BLaER1 treated with 17β-estradiol and CSF1 and Interleukin-3, amounts not matched to agents 10 nM and 100 nM (cell line): ENCODE data around the gene C16orf90.

Experiments
- H3K27ac ChIP-seq, 11 experiments: shearing (Covaris generic); formaldehyde crosslinking; 2 replicates each; pipeline ENCODE4 v1.8.1; 2022
- H3K27me3 ChIP-seq, 11 experiments: shearing (Covaris generic); formaldehyde crosslinking; 2 replicates each; pipeline ENCODE4 v1.8.1; 2022
- H3K36me3 ChIP-seq, 11 experiments: shearing (Covaris generic); formaldehyde crosslinking; 2 replicates each; pipeline ENCODE4 v1.8.1; 2022
- H3K4me1 ChIP-seq, 10 experiments: shearing (Covaris generic); formaldehyde crosslinking; 2 replicates each; pipeline ENCODE4 v1.8.1; 2022
- H3K4me2 ChIP-seq, 11 experiments: shearing (Covaris generic); formaldehyde crosslinking; 2 replicates each; pipeline ENCODE4 v1.8.1; 2022
- H3K4me3 ChIP-seq, 10 experiments: shearing (Covaris generic); formaldehyde crosslinking; 2 replicates each; pipeline ENCODE4 v1.8.1; 2022
- H3K9ac ChIP-seq, 11 experiments: shearing (Covaris generic); formaldehyde crosslinking; 2 replicates each; pipeline ENCODE4 v1.8.1; 2022
- H3K9me3 ChIP-seq, 11 experiments: shearing (Covaris generic); formaldehyde crosslinking; replicated peaks in 1 of 11; 2 replicates each; pipeline ENCODE4 v1.8.1; 2022
- H4K20me1 ChIP-seq, 11 experiments: shearing (Covaris generic); formaldehyde crosslinking; 2 replicates each; pipeline ENCODE4 v1.8.1; 2022
- Cebpa-rat ChIP-seq, 11 experiments: shearing (Covaris generic); IDR thresholded peaks; 2 replicates each; pipeline ENCODE4 v1.8.1; 2022

The C16orf90 gene

DNA sequence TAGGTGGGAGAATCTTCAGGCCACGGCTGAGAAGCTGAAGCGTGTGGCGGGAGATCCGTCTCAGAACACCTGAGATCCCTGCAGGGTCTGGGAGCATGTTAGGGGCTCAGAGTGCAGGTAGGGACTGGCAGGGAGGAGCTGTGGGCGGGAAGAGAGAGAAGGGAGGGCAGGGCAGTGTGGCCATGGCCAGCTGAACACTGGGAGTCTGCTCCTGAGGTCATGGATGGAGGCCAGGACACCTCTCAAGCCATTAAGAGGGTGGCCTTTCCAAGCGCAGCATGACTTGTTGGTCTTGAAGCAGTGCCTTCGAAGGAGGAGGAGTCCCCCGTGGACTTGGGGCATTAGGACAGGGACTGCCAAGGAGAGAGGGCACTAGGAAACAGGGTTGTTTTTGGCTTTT is 28.1 kb downstream of the C16orf90 start:
- Histone ChIP-seq H3K36me3 (peaks cover 74 to 96% (median 90%) of the 10 kb centered on the region in 11 experiments), H4K20me1 (peaks cover 60 to 100% (median 100%) of the 10 kb centered on the region in 11 experiments), H3K4me1 (peaks cover 12 to 37% (median 26%) of the 10 kb centered on the region in 10 experiments), H3K27me3 (no peaks in the 10 kb centered on the region), H3K9me3 (peaks cover 25 to 88% (median 40%) of the 10 kb centered on the region in 11 experiments; a peak in 21 of 22 replicates), H3K4me3 (no peak overlapping the region), H3K27ac (no peak overlapping the region), H3K4me2 (peak overlapping the region in 5 of 11 experiments; percentile 1 to 34 (median 18); a peak in 7 of 22 replicates), H3K9ac (no peak overlapping the region)
- no peak for TF ChIP-seq Cebpa-rat (IDR thresholded peaks at IDR 0.05)

GRCh38 chr16:3465911-3466584 is 29.2 kb downstream of the C16orf90 start:
- Histone ChIP-seq H3K9me3 (peaks cover 13 to 77% (median 30%) of the 10 kb centered on the region in 11 experiments; a peak in 20 of 22 replicates), H3K4me2 (no peak overlapping the region), H4K20me1 (peaks cover 71 to 100% (median 100%) of the 10 kb centered on the region in 11 experiments), H3K4me3 (no peak overlapping the region), H3K27ac (no peak overlapping the region), H3K36me3 (peaks cover 63 to 92% (median 84%) of the 10 kb centered on the region in 11 experiments), H3K4me1 (peaks cover 17 to 47% (median 34%) of the 10 kb centered on the region in 10 experiments), H3K27me3 (no peaks in the 10 kb centered on the region), H3K9ac (no peak overlapping the region)
- no peak for TF ChIP-seq Cebpa-rat (IDR thresholded peaks at IDR 0.05)

DNA sequence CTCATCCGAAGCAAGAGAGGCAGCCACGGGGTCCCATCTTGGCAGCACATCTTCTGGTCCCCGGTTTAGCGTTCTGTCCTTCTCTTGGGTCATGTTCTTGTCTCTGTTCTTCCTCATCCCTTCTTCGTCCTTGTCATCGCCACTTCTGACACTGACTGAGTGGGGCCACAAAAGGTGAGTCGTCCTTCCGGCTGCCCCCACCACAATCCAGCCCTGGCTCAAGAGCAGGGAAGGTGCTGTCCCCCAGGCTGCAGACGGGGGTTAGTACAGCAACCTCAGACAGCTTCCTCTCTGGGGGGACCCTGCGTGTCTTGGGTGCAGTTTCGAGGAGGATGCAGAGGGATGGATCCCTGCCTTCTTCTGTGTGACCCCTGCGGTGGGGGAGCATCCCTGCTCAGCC is 30.0 kb downstream of the C16orf90 start:
- peaks cover 22 to 55% (median 41%) of the 10 kb centered on the region in 10 experiments for H3K4me1 ChIP-seq
- no peak overlapping the region for H3K27ac ChIP-seq
- H3K4me3 ChIP-seq: no peak overlapping the region
- no peak for TF ChIP-seq Cebpa-rat (IDR thresholded peaks at IDR 0.05)
- H3K9me3 ChIP-seq: peaks cover 6 to 70% (median 22%) of the 10 kb centered on the region in 11 experiments; a peak in 20 of 22 replicates
- no peak overlapping the region for H3K9ac ChIP-seq
- H4K20me1 ChIP-seq: peaks cover 73 to 100% (median 100%) of the 10 kb centered on the region in 11 experiments
- H3K4me2 ChIP-seq: no peak overlapping the region; a peak in 1 of 22 replicates
- H3K36me3 ChIP-seq: peaks cover 56 to 92% (median 80%) of the 10 kb centered on the region in 11 experiments
- H3K27me3 ChIP-seq: no peaks in the 10 kb centered on the region

DNA sequence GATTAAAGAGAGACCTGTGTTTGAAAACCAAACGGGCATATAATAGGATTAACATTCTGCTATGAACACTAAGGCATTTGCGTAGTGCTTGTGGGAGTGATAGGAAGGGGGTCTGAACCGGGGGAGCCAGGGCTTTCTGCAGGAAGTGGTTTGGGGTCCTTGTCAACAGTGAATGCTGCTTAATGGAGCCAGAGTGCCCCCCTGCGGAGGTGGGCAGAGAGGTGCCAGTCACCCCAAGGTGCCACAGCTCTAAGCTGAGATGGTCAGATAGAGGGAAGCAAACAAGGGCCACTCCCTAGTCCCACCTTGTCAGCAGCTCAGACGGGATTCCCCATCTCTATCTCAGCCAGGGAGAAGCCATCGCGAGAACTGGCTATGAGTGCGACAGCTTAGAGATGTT is 34.1 kb downstream of the C16orf90 start:
- Histone ChIP-seq H3K4me1 (peaks cover 51 to 70% (median 58%) of the 10 kb centered on the region in 10 experiments), H4K20me1 (peaks cover 49 to 80% (median 75%) of the 10 kb centered on the region in 11 experiments), H3K9ac (peak overlapping the region in 4 of 11 experiments; percentile 17 to 38 (median 32); a peak in 2 of 22 replicates), H3K36me3 (peaks cover 15 to 52% (median 39%) of the 10 kb centered on the region in 11 experiments), H3K27me3 (no peaks in the 10 kb centered on the region), H3K27ac (no peak overlapping the region; a peak in 1 of 22 replicates), H3K4me3 (no peak overlapping the region), H3K4me2 (peak overlapping the region; percentile 11 to 98 (median 93); a peak in 20 of 22 replicates), H3K9me3 (peaks cover 0 to 33% (median 10%) of the 10 kb centered on the region in 11 experiments; a peak in 11 of 22 replicates)
- no peak for TF ChIP-seq Cebpa-rat (IDR thresholded peaks at IDR 0.05)

DNA sequence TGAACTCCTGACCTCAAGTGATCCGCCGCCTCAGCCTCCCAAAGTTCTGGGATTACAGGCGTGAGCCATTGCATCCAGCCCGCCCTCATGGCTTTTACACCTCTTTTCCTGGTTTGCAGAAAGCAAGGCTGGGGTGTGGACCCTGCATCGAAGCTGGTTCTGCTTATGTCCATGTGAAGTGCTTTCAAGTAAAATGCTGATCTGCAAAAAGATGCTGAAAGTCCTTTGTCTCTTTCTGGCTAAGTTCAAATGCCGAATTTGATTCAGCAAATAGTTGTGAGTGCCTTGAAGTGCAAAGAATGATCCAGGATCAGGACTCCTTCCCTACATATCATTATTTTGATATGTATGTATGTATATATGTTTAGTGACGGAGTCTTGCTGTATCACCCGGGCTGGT is 34.7 kb downstream of the C16orf90 start:
- H3K4me3 ChIP-seq: no peak overlapping the region

GRCh38 chr16:3460121-3460520 is 35.2 kb downstream of the C16orf90 start:
- Histone ChIP-seq H4K20me1 (peaks cover 38 to 69% (median 64%) of the 10 kb centered on the region in 11 experiments), H3K4me3 (peak overlapping the region in 3 of 10 experiments; percentile 75 to 85 (median 76); a peak in 3 of 20 replicates), H3K4me1 (peaks cover 54 to 77% (median 62%) of the 10 kb centered on the region in 10 experiments)

More for the DNA sequence above, 34.7 kb downstream of the C16orf90 start:
- no peak for TF ChIP-seq Cebpa-rat (IDR thresholded peaks at IDR 0.05)
- Histone ChIP-seq H3K36me3 (peaks cover 9 to 47% (median 33%) of the 10 kb centered on the region in 11 experiments), H4K20me1 (peaks cover 43 to 74% (median 69%) of the 10 kb centered on the region in 11 experiments), H3K27ac (no peak overlapping the region), H3K4me1 (peaks cover 54 to 76% (median 62%) of the 10 kb centered on the region in 10 experiments), H3K4me2 (peak overlapping the region; percentile 11 to 98 (median 94); a peak in 20 of 22 replicates), H3K27me3 (no peaks in the 10 kb centered on the region), H3K9me3 (peaks cover 0 to 27% (median 10%) of the 10 kb centered on the region in 11 experiments; a peak in 10 of 22 replicates), H3K9ac (peak overlapping the region in 4 of 11 experiments; percentile 0 to 38 (median 23); a peak in 2 of 22 replicates)

GRCh38 chr16:3459401-3460090 is 35.7 kb downstream of the C16orf90 start:
- H3K4me1 ChIP-seq: peaks cover 53 to 74% (median 58%) of the 10 kb centered on the region in 10 experiments
- no peaks in the 10 kb centered on the region for H3K27me3 ChIP-seq
- peaks cover 32 to 64% (median 59%) of the 10 kb centered on the region in 11 experiments for H4K20me1 ChIP-seq
- H3K27ac ChIP-seq: peak overlapping the region in 10 of 11 experiments; percentile 95 to 100 (median 98); a peak in 13 of 22 replicates
- H3K4me2 ChIP-seq: peak overlapping the region; percentile 90 to 98 (median 95)
- peaks cover 4 to 36% (median 25%) of the 10 kb centered on the region in 11 experiments; a peak in 21 of 22 replicates for H3K36me3 ChIP-seq
- no peak for TF ChIP-seq Cebpa-rat (IDR thresholded peaks at IDR 0.05)
- peaks cover 0 to 17% (median 10%) of the 10 kb centered on the region in 11 experiments; a peak in 9 of 22 replicates for H3K9me3 ChIP-seq
- H3K9ac ChIP-seq: peak overlapping the region; percentile 90 to 100 (median 97)
- peak overlapping the region; percentile 73 to 98 (median 92); a peak in 19 of 20 replicates for H3K4me3 ChIP-seq

More at GRCh38 chr16:3460121-3460520, 35.2 kb downstream of the C16orf90 start:
- no peak for TF ChIP-seq Cebpa-rat (IDR thresholded peaks at IDR 0.05)
- Histone ChIP-seq H3K9me3 (peaks cover 0 to 23% (median 10%) of the 10 kb centered on the region in 11 experiments; a peak in 10 of 22 replicates), H3K27me3 (no peaks in the 10 kb centered on the region), H3K36me3 (peaks cover 5 to 42% (median 29%) of the 10 kb centered on the region in 11 experiments; a peak in 21 of 22 replicates), H3K4me2 (peak overlapping the region; percentile 90 to 98 (median 95)), H3K9ac (peak overlapping the region in 10 of 11 experiments; percentile 0 to 100 (median 97); a peak in 6 of 22 replicates), H3K27ac (no peak overlapping the region)

- peak overlapping the region; percentile 73 to 98 (median 92) for H3K4me3 ChIP-seq
- H4K20me1 ChIP-seq: peaks cover 32 to 57% (median 52%) of the 10 kb centered on the region in 11 experiments
- TF ChIP-seq Cebpa-rat (IDR thresholded peaks at IDR 0.05): no peak
- peaks cover 0 to 11% (median 9%) of the 10 kb centered on the region in 11 experiments; a peak in 8 of 22 replicates for H3K9me3 ChIP-seq
- peak overlapping the region; percentile 90 to 98 (median 95) for H3K4me2 ChIP-seq
- H3K27ac ChIP-seq: peak overlapping the region; percentile 95 to 100 (median 98)
- H3K4me1 ChIP-seq: peaks cover 46 to 68% (median 52%) of the 10 kb centered on the region in 10 experiments
- H3K9ac ChIP-seq: peak overlapping the region; percentile 90 to 100 (median 97)
- H3K36me3 ChIP-seq: peaks cover 4 to 30% (median 20%) of the 10 kb centered on the region in 11 experiments; a peak in 19 of 22 replicates
- H3K27me3 ChIP-seq: no peaks in the 10 kb centered on the region
These were observed 36.4 kb downstream of the C16orf90 start for GRCh38 chr16:3458852-3459361.
